Renal cortex interstitium (tissue), 11 donors: ENCODE measurements around the gene TTBK2. TPM values are rescaled to one million over a fixed set of nuclear protein-coding genes. Genes with fewer than 3 reads are reported as not detected.
"Not testable (repeated sequence)": the region's sequence is repeated elsewhere in the genome, so short reads cannot be mapped to it uniquely, and the experiment has no call there.

Source experiments
- DNase-seq, 11 donors: peaks; one replicate each; pipeline ENCODE4 v3.0.0-alpha.2; 2013; ENCODE audit warnings: low read depth in 9 of 11, low spot score in 4 of 11; ENCODE audit errors: extremely low read depth in 1 of 11
- polyA plus RNA-seq, 3 donors: library from polyadenylated mRNA; unstranded; fragments of 120-200 nt; gene quantifications; one replicate each; pipeline ENCODE4 v1.2.1, GENCODE V29; 2013; ENCODE audit not compliant: insufficient read length in 3 of 3

Gene TTBK2
- polyA plus RNA-seq, 3 donors: 9.7 to 11.7 (median 10.8) TPM

DNA sequence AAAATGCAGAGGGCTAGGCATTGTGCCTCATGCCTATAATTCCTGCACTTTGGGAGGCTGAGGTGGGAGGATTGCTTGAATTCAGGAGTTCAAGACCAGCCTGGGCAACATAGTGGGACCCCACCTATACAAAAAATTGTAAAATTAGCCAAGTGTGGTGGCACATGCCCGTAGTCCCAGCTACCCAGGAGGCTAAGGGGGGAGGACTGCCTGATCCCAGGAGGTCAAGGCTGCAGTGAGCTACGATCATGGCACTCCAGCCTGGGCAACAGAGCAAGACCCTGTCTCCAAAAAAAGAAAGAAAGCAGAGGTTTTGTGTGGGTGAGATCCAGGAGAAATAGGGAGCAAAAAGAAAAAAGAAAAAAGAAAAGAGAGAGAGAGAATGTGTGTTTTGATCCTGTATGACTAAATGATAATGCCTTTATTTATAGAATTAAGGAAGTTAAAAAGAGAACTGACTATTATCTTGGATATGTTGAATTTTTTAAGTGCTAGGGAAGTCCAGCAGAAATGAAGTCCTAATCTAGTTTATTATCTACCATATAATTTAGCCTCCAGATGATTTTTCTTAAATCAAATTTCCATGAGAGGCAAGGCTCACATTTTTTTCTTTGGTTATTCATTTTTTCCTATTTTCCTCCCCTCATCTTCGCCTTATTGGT, 4.8 kb downstream of the TTBK2 start:
- DNase-seq: no peak

DNA sequence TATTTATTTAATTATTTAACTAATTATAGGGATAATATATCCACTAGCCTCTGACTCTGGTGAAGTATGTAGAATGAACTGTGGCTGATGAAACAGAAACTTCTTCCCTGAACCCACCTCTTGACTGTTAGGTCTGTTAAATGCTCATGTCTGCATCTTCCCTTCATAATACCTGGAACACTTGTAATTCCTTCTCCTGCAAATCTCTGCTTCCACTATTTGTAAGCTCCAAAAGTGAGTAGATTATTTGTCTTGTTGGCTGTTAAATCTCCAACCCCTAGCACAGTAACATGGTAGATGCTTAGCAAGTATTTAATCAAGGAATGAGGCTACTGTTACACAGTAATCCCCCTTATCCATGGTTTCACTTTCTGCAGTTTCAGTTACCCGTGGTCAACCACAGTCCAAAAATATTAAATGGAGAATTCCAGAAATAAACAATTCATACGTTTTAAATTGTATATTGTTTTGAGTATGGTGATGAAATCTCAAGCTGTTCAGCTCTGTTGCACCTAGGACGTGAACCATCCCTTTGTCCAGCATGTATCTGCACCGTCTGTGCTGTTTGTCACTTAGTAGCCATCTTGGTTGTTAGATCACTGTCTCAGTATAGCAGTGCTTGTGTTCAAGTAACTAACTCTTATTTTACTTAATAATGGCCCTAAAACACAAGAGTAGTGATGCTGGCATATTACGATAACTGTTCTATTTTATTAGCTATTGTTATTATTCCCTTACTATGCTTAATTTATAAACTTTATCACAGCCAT, 5.7 kb downstream of the TTBK2 start:
- DNase-seq: no peak

DNA sequence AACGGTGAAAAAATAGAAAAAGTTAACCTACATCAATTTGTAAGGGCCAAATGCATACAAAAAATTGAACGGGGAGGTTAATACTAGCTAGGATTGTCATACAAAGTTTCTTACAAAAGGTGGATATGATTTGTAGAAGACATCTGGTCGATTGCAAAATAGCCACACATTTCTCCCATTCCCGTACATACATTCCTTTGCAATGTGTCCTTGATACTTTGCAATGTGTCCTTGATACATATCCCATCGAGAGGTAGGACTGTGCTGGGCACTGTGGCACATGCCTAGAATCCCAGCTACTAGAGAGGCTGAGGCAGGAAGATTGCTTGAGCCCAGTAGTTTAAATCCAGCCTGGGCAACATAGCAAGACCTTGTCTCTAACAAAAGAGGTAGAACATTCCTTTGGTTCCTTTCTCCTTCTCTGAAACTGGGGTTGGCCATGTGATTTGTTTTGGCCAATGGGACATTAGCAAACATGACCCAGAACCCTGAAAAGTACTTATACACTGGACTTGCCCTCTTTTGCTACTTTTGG, 9.5 kb downstream of the TTBK2 start:
- DNase-seq: no peak

DNA sequence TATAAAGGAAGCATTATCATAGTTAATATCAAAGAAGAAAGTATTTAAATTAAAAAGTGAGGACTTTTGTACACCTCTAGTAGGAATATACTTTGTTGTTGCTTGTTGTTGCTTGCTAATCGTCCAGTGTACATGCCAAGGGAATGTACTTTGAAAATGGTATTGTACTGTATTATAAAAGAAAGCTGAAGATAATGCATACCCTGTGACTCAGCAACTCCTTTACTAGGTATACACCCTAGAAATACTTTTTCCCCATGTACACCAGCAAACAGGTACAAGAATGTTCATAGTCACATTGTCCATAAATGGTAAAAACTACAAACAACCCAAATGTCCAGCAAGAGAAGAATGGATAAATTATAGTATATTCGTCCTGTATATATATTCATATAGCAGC, 12.0 kb downstream of the TTBK2 start:
- DNase-seq: no peak

DNA sequence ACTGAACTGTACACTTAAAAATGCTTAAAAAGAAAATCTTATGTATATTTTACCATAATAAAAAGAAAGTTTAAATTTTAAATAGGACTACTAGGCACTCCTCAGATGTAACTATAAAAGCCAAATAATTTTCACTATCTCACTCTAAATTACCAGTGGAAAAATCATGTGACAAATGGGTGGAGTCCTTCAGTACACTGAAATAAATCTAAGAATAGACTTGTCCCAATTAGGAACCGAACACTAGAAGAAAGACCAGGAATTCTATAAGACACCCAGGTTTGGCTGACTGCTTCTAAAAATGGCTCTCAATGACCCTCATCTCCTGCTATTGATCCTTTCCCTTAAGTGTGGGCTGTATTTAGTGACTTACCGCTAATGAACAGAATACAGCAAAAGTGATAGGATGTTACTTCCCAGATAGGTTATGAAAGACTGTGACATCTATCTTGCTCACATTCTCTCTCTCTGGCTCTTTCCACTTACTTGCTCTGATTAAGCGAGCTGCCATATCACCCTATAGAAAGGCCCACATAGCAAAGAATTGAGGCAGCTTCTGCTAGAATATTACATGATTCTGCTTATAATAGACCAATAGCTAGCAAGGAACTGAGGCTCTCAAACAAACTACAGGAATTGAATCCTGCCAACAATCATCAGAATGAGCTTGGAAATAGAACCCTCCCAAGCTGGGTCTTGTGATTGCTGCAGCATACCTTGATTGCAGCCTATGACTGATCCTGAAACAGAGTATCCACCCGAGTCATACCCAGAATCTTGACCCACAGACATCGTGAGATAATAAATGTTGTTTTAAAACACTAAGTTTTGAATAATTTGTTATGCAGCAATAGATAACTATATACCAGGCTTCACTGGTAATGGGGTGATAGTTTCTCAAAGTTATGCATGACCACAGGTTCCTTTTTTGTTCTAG, 16.9 kb downstream of the TTBK2 start:
- no peak for DNase-seq

DNA sequence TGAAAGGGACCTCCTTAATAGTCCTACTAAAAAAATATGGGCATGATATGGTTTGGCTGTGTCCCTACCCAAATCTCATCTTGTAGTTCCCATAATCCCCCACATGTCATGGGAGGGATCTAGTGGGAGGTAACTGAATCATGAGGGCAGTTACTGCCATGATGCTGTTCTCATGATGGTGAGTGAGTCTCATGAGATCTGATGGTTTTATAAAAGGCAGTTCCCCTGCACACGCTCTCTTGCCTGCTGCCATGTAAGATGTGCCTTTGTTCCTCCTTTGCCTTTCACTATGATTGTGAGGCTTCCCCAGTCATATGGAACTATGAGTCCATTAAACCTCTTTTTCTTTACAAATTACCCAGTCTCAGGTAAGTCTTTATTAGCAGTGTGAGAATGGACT, 26.7 kb downstream of the TTBK2 start:
- DNase-seq: not testable (repeated sequence)

DNA sequence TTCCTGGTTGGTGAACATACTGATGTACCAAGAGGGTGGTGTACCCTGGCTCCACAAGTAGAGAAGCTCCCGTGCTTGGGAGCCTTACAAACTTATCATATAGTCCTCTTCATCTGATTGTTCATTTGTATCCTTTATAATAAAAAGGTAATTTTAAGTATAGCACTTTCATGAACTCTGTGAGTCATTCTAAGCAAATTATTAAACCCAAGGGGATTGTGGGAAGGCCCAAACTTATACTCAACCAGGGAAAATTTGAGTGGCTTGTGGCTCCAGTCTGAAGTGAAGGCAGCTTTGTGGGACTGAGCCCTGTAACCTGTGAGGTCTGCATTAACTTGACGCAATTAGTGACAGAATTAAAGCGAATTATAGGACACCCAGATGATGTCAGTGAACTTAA, 29.0 kb downstream of the TTBK2 start:
- no peak for DNase-seq

DNA sequence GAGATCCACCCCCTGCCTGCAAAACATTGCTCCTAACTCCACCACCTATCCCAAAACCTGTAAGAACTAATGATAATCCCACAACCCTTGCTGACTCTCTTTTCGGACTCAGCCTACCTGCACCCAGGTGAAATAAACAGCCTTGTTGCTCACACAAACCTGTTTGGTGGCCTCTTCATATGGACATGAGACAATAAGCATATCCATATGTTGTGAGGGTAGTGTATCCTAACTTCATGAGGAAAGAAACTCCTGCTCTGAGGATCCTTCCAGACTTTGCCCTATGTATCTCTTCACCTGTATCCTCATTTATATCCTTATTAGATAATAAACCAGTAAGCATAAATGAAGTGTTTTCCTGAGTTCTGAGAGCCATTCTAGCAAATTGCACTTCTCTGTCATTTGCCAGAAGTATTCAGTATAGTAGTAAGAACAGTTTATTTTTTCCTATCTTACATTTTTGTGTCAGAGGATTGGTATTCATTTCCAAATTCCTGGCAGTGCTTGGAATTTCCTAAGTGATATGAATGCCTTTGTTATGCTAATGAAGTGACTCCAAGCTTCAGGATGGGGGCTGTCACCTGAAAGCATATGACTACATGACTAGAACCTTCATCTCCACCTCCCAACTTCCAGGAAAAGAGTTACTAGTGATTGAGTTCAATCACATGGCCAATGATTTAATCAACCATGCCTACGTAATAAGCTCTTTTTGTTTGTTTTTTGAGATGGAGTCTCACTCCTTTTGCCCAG, 30.2 kb downstream of the TTBK2 start:
- DNase-seq: peak in 2 of 11 donors; percentile 3 to 4

DNA sequence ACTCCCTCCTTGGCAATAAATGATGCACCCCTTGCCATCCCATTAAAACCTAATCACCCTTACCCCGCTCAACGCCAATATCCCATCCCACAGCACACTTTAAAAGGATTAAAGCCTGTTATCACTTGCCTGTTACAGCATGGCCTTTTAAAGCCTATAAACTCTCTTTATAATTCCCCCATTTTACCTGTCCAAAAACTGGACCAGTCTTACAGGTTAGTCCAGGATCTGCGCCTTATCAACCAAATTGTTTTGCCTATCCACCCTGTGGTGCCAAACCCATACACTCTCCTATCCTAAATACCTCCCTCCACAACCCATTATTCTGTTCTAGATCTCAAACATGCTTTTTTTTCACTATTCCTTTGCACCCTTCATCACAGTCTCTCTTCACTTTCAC, 33.2 kb downstream of the TTBK2 start:
- not testable (repeated sequence) for DNase-seq

DNA sequence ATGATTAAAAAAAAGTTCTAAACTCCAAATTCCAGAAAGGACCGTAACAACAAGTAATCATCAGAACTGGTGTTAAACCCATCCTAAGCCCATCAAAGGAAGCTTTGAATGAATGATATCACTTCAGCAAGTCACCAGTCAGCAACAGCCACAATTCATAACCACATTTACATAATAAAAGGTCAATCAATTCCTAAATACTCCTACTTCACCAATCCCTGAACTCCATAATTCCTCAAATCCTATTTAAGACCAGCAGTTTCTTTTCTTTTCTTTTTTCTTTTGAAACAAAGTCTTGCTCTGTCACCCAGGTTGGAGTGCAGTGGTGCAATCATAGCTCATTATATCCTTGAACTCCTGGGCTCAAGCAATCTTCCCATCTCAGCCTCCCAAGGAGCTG, 40.5 kb downstream of the TTBK2 start:
- no peak for DNase-seq

DNA sequence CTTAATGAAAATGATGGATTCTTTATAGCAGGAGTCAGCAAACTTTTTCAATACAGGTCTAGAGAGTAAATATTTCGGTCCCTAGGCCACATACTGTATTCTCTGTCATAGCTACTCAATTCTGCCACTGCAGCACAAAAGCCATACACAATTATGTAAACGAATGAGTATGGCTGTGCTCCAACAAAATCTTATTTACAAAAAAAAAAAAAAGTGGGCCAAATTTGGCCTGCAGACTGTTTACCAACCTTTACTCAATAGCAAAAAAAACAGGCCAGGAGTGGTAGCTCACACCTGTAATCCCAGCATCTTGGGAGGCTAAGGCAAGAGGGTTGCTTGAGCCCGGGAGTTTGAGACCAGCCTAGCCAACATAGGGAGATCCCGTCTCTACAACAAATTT, 41.1 kb downstream of the TTBK2 start:
- DNase-seq: no peak

DNA sequence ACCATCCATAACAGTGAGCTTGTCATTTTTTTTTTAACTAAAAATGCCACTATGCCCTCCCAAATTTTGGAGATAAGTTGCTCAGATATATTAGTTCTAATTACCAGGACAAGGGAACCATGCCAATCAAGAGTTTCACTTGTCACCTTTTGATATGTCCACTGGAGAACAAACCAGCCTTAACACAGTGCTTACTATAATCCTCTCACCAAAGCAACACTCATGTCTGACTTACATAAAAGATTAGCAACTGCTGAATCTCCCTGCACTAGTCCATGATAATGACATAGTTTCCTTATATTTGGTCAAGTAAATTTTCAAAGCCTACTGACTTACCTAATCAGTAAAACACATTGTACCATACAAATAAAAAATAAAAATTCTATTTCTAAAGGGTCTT, 44.4 kb downstream of the TTBK2 start:
- DNase-seq: no peak

DNA sequence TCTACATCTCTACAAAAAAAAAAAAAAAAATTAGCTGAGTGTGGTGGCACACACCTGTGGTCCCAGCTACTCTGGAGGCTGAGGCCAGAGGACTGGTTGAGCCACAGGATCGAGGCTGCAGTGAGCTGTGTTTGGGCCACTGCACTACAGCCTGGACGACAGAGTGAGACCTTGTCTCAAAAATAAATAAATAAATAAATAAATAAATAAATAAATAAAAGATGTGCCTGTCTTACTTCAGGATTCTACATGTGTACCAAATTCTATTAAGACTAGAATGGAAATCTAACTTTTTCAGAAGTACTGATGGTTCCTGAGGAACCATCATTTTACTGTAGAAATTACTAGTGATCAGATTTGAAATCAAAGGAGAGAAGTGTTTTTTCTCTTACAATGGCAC, 51.9 kb downstream of the TTBK2 start:
- no peak for DNase-seq

DNA sequence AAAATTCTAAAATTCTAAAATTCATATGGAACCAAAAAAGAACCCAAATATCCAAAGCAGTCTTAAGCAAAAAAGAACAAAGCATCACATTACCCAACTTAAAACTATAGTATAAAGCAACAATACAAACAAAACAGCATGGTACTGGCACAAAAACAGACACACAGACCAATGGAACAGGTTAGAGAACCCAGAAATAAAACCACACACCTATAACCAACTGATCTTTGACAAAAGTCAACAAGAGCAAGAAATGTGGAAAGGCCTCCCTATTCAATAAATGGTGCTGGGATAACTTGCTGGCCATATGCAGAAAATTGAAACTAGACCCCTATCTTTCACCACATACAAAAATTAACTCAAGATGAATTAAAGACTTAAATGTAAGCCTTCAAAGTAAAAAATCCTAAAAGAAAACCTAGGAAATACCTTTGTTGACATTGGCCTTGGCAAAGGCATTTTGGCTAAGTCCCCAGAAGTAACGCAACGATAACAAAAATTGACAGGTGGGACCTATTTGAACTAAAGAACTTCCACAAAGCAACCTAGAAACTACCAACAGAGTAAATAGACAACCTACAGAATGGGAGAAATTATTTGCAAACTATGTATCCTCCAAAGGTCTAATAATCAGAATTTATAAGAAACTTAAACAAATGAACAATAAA, 56.9 kb downstream of the TTBK2 start:
- no peak for DNase-seq

DNA sequence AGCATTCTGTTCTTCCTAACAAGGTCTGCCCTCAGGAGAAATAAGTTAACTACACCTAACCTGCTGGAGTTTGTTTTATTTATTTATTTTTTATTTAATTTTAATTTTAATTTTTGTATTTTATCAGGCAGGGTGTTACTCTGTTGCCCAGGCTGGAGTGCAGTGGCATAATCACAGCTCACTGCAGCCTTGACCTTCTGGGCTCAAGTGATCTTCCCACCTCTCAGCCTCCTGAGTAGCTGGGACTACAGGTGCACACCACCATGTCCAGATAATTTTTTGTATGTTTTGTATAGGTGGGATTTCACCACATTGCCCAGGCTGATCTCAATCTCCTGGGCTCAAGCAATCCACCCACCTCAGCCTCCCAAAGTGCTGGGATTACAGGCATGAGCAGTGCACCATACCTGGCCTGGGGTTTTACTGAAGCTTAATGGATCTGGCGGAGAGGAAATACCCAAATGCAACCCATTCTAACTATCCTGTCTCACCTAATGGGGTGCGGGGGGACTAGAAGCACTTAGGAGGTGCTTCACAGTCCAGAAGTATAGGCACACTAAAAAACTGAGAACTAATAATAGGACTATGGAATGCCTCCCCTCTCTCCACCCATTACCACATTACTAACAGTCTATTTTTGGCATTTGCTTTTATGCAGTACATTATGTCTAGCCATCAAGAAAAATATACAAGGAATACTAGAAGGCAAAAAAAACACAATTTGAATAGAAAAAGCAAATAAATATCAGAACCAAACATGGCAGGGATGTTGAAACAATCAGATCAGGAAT, 61.4 kb downstream of the TTBK2 start:
- DNase-seq: no peak

DNA sequence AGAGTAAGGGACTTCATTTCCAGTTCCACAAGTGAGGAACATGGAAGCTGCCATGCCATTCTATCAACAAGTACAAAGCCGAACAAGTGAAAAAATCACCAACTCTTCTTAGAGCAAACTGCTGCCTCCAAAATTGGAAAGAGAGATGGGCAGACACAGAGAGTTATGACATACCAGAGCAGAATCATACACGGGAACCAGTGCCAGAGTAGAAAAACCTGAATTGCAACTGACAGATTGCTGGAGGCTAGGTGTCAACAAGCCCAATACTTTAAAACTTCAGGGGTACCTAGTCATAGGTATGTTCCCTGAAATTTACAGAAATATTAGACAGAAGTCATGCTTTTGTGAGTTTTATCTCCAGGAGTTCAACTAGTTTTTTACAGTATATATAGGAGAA, 62.0 kb downstream of the TTBK2 start:
- DNase-seq: no peak

DNA sequence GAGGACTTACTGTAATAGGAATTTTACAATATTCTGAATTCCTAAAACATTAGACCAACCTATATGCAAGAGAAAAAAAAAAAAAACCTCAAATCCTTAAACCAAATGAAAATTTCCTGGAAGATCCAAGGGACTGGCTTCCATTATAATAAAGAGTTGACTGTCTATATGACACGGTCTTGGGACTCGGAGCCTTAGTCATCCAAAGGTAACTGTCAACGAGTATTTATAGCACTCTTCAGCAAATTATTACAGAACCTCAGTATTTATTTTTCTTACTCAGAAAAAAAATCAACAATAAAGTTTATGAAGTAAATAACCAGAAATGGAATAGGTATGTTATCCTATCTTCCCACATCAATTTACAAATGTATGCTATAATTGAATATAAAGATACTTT, 66.0 kb downstream of the TTBK2 start:
- no peak for DNase-seq

DNA sequence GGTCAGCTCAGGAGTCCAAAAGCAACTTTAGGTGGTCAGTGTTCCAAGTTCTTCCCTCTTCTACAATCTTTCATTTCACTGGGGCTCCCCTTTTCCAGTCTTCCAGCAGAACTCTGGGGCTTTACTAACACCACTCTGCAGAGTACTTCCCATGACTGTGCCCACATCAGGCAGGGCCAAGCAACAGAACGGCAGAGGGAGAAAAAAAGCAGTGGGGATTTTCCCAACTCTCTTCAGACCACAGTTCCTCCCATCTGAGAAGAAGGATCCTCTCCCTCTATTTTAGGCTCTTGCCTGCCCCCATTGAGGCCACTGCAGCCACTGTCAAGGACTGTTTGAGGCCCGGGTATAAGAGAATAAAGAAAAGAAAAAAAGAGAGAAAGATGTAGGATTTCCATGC, 70.7 kb downstream of the TTBK2 start:
- no peak for DNase-seq
